Sigmoid colon (tissue), 7 donors: Measurements from ENCODE around the gene FMO2. TPM values are rescaled to one million over a fixed set of nuclear protein-coding genes. Genes with fewer than 3 reads are reported as not detected.
A peak's percentile ranks its signal among the peaks of the same experiment; 100 is the strongest.

ENCODE experiments used
- DNase-seq: peaks from one replicate; pipeline ENCODE4 v3.0.0-alpha.2; 2019
- H3K27ac ChIP-seq, 4 donors: fragments of 200-600 bp; sonication (generic); one replicate each; pipeline ENCODE4 v1.5.1; 2016 to 2019; ENCODE audit warnings: mild to moderate bottlenecking in 1 of 4
- H3K27me3 ChIP-seq, 3 donors: fragments of 200-600 bp; sonication (generic); one replicate each; pipeline ENCODE4 v1.5.1; 2019; ENCODE audit warnings: mild to moderate bottlenecking in 1 of 3
- H3K36me3 ChIP-seq, 4 donors: fragments of 200-600 bp; sonication (generic); one replicate each; pipeline ENCODE4 v1.5.1; 2016 to 2019
- H3K4me1 ChIP-seq, 4 donors: fragments of 200-600 bp; sonication (generic); one replicate each; pipeline ENCODE4 v1.5.1; 2017 to 2019
- H3K4me3 ChIP-seq, 4 donors: fragments of 200-600 bp; sonication (generic); one replicate each; pipeline ENCODE4 v1.5.1; 2017 to 2019; ENCODE audit warnings: mild to moderate bottlenecking in 2 of 4, moderate library complexity in 1 of 4
- H3K9me3 ChIP-seq, 4 donors: fragments of 200-600 bp in 3 of 4; sonication (generic) in 3 of 4; one replicate each; pipeline versions ENCODE4 v1.5.1 to v1.6.1; 2013 to 2019
- CTCF ChIP-seq, 4 experiments: fragments of 450-650 bp in 3 of 4; fragments of 200-600 bp in 1 of 4; IDR thresholded peaks; one replicate each; pipeline ENCODE4 v1.5.1; 2016 to 2019; ENCODE audit warnings: antibody characterized with exemption in 4 of 4, mild to moderate bottlenecking in 3 of 4, moderate library complexity in 2 of 4
- EP300 ChIP-seq, 4 donors: sonication (generic); formaldehyde crosslinking; IDR thresholded peaks; one replicate each; pipeline ENCODE4 v1.6.1; 2017; ENCODE audit warnings: antibody characterized with exemption in 4 of 4
- POLR2A ChIP-seq, 2 donors: fragments of 450-650 bp; IDR thresholded peaks; one replicate each; pipeline ENCODE4 v1.6.1; 2016; ENCODE audit warnings: antibody characterized with exemption in 2 of 2, mild to moderate bottlenecking in 2 of 2, moderate library complexity in 2 of 2
- POLR2AphosphoS5 ChIP-seq, 4 donors: sonication (generic); formaldehyde crosslinking; IDR thresholded peaks; one replicate each; pipeline ENCODE4 v1.6.1; 2017; ENCODE audit warnings: antibody characterized with exemption in 4 of 4
- WGBS, 2 donors: extraction: QIAGEN DNeasy Blood & Tissue Kit; methylation state at CpG; one replicate each; pipeline ENCODE4 v1.1.7; 2013; 5-methylcytosine and 5-hydroxymethylcytosine counted together
- intact Hi-C: fragments of 100-400 bp; cut with DNase I; formaldehyde crosslinking; loops from one replicate; pipeline ENCODE4 v1.15.1; 2023
- polyA plus RNA-seq, 3 donors: library from polyadenylated mRNA; stranded (reverse); fragments of 200-250 nt; gene quantifications; one replicate each; pipeline ENCODE4 v1.2.3, GENCODE V29; 2013
- total RNA-seq, 4 donors: library from RNA; depleted of rRNA; stranded (reverse); fragments of >200 nt; gene quantifications; one replicate each; pipeline ENCODE4 v1.1.0, GENCODE V29; 2016
- donor health status: healthy with polysubstance abuse.
- donor health status: Bipolar disorder and iron deficiency.
- donor health status: healthy.

FMO2 gene
- total and polyA plus RNA-seq, 7 donors, result 0.23 to 35.1 (median 4.2) TPM

- 81% methylated on average over 3 of the region's 3 CpGs for WGBS, 2 donors
These were observed 21.3 kb downstream of the FMO2 start for GRCh38 chr1:171206204-171206977.

DNA sequence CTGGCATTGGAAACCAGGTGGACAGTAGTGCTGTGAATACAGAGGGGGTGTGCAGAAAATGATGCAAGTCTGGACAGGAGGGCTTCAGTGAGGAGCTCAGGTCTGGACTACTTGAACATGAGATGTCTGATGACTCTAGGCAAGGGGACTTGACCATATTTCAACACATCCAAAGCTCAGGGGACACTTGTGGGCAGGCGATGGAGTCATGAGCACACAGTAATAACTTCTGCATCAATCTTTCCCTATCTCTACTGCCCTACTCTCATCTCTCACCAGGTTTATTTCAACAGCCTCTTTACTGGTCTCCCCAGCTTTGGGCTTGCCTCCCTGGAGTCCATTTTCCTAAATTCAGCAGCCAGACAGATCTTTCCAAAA is 21.9 kb downstream of the FMO2 start:
- no peaks in the 10 kb centered on the region for H3K36me3 ChIP-seq
- no peak for TF ChIP-seq CTCF (IDR thresholded peaks at IDR 0.05)
- no peak for TF ChIP-seq POLR2A (IDR thresholded peaks at IDR 0.05)
- TF ChIP-seq POLR2AphosphoS5 (IDR thresholded peaks at IDR 0.05), result no peak
- 94 to 98% methylated on average over 1 of the region's 1 CpG for WGBS, 2 donors
- no peaks in the 10 kb centered on the region for H3K27me3 ChIP-seq
- no peak for DNase-seq
- H3K4me3 ChIP-seq, result no peak overlapping the region
- H3K27ac ChIP-seq, result no peak overlapping the region
- H3K4me1 ChIP-seq, result no peaks in the 10 kb centered on the region
- intact Hi-C loops, result no loop called here
- H3K9me3 ChIP-seq, result no peaks in the 10 kb centered on the region

More at GRCh38 chr1:171206204-171206977, 21.3 kb downstream of the FMO2 start:
- no peak overlapping the region for H3K4me3 ChIP-seq
- H3K9me3 ChIP-seq, result no peaks in the 10 kb centered on the region
- intact Hi-C loops, result no loop called here
- no peaks in the 10 kb centered on the region for H3K4me1 ChIP-seq
- TF ChIP-seq CTCF (IDR thresholded peaks at IDR 0.05) (no peak), EP300 (IDR thresholded peaks at IDR 0.05) (no peak), POLR2A (IDR thresholded peaks at IDR 0.05) (no peak), POLR2AphosphoS5 (IDR thresholded peaks at IDR 0.05) (no peak)
- H3K27ac ChIP-seq, result no peak overlapping the region
- H3K36me3 ChIP-seq, result no peaks in the 10 kb centered on the region
- DNase-seq, result no peak
- no peaks in the 10 kb centered on the region for H3K27me3 ChIP-seq

DNA sequence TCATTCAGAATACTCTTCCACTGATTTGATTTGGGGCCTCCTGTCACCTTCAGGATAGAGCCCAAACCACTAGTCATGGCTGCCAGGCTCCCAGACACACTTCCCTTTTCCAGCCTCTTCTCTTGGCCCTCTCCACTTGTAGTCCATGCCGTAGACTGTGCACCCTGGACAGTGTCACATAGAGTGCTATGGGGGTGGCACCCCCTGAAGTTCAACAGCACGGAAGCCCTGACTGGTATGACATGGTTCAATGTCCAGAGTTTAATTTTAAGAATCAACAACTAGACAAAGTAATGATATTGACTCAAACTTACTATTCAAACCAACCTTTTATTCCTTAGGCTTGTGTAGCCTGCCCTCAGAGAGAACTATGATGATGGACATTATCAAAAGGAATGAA is 22.3 kb downstream of the FMO2 start:
- no peaks in the 10 kb centered on the region for H3K36me3 ChIP-seq
- intact Hi-C loops, result no loop called here
- H3K9me3 ChIP-seq, result no peaks in the 10 kb centered on the region
- DNase-seq, result no peak
- H3K4me3 ChIP-seq, result no peak overlapping the region
- H3K27me3 ChIP-seq, result no peaks in the 10 kb centered on the region
- TF ChIP-seq POLR2AphosphoS5 (IDR thresholded peaks at IDR 0.05) (no peak), EP300 (IDR thresholded peaks at IDR 0.05) (no peak), CTCF (IDR thresholded peaks at IDR 0.05) (no peak), POLR2A (IDR thresholded peaks at IDR 0.05) (no peak)
- no peaks in the 10 kb centered on the region for H3K4me1 ChIP-seq
- 90% methylated on average over 2 of the region's 2 CpGs for WGBS, 2 donors
- no peak overlapping the region for H3K27ac ChIP-seq

- Histone ChIP-seq H3K9me3 (no peaks in the 10 kb centered on the region), H3K4me3 (no peak overlapping the region), H3K27me3 (no peaks in the 10 kb centered on the region), H3K36me3 (no peaks in the 10 kb centered on the region), H3K4me1 (no peaks in the 10 kb centered on the region), H3K27ac (no peak overlapping the region)
- WGBS, 2 donors, result 10 to 51% methylated on average over 1 of the region's 1 CpG
- TF ChIP-seq EP300 (IDR thresholded peaks at IDR 0.05) (no peak), POLR2AphosphoS5 (IDR thresholded peaks at IDR 0.05) (peak in 1 of 4 donors; percentile 27)
- intact Hi-C loops, result no loop called here
- no peak for DNase-seq
These were observed 25.3 kb downstream of the FMO2 start for GRCh38 chr1:171210355-171210754.

DNA sequence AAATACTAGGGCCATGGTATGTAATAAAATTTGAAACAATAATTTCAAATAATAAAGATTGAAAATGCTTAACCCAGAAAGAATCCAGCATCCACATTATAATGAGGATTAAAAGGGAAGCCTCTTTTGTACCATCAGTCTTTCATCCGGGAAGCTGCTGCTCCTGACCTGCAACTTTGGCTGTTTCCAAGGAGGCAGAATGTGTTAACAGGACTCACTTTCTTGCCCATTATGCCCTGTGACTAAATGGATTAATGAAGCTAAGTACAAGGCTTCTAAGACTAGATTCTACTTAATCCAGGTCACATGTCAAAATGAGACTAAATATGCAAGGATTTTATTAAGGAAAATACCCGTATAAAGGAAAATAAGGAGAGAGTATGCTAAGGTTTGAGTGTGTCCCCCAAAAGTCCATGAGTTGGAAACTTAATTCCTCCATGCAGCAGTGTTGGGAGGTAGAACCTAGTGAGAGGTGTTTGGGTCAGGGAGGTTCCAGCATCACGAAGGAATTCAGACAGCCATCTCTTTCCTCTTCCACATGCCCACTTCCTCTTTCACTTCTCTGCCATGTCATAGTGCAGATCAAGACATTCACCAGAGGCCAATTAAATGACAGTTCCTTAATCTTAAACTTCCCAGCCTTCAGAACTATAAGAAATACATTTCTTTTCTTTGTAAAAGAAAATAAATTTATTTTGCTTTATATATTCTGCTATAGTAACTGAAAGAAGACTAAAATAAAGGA is 27.7 kb downstream of the FMO2 start:
- H3K27ac ChIP-seq, result no peak overlapping the region
- no peak for DNase-seq
- TF ChIP-seq EP300 (IDR thresholded peaks at IDR 0.05), result no peak
- no peak for TF ChIP-seq CTCF (IDR thresholded peaks at IDR 0.05)
- no peak for TF ChIP-seq POLR2A (IDR thresholded peaks at IDR 0.05)
- TF ChIP-seq POLR2AphosphoS5 (IDR thresholded peaks at IDR 0.05), result no peak
- no peaks in the 10 kb centered on the region for H3K9me3 ChIP-seq
- no peaks in the 10 kb centered on the region for H3K27me3 ChIP-seq
- no peaks in the 10 kb centered on the region for H3K36me3 ChIP-seq
- no peaks in the 10 kb centered on the region for H3K4me1 ChIP-seq
- WGBS, 2 donors, result 76 to 93% methylated on average over 3 of the region's 3 CpGs
- intact Hi-C loops, result no loop called here
- no peak overlapping the region for H3K4me3 ChIP-seq
